Putamen (tissue), 1 donor: ENCODE data around the gene ZNF469.

Experiments
- DNase-seq: peaks from one replicate; pipeline ENCODE4 v3.0.0-alpha.2; 2016; ENCODE audit warnings: low spot score

Gene ZNF469

DNA sequence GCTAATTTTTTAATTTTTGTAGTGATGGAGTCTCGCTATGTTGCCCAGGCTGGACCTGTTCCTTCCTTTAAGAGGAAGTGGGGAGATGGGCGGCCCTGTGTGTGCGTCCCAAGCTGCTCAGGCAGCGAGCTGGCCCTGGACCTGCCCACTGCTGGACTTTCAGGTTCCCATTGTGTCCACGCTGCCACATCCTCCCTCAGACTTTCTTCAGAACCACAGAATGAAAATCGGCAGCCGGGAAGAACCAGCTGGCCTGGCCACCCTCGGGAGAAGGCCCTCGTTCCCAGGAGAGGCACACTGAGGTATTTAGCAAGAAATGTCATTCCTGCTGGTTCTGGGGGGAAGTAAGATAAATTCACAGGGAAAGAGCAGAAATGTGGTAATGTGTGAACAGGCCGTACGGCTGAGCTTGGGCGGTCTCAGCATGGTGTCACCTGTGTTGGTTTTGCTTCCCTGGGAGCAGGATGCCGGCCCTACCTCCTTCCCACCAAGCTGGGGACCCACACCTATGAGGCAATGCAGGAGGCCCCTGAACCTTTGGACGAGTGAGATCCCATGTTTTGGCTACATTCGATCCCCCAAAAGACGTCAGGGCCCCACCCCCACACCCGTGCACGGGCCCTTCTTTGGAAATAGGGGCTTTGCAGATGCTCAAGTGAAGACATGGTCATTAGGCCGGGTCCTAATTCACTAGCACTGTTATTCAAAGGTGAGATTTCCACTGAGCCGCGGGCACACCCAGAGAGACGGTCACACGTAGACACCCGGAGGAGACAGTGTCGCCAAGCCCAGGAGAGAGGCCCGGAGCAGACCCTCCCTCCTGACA, 35.9 kb upstream of the ZNF469 start:
- no peak for DNase-seq

GRCh38 chr16:88347656-88348376, 34.9 kb upstream of the ZNF469 start:
- DNase-seq = no peak

GRCh38 chr16:88348377-88349152, 34.2 kb upstream of the ZNF469 start:
- DNase-seq = no peak

DNA sequence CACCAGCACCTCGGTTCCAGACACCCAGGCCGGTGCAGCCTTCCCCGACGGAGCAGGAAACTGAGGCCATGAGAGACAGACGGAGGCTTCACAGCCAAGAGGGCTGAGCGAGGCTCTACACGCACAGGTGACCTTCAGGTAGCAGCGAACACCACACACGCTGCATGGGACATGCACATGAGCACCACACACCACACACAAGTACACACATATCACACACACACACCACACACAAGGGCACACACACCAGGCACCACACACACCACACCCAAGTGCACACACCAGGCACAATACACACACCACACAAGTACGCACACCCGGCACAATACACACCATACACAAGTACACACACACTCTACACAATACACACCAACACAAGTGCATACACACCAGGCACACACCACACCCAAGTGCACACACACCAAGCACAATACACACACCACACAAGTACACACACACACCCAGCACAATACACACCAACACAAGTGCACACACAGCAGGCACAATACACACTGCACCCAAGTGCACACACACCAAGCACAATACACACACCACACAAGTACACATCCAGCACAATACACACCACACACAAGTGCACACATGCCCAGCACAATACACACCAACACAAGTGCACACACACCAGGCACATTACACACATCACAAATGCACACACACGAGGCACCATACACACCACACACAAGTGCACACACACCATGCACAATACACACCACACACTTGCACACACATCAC, 33.4 kb upstream of the ZNF469 start:
- no peak for DNase-seq

GRCh38 chr16:88349903-88350900, 32.6 kb upstream of the ZNF469 start:
- DNase-seq = no peak

DNA sequence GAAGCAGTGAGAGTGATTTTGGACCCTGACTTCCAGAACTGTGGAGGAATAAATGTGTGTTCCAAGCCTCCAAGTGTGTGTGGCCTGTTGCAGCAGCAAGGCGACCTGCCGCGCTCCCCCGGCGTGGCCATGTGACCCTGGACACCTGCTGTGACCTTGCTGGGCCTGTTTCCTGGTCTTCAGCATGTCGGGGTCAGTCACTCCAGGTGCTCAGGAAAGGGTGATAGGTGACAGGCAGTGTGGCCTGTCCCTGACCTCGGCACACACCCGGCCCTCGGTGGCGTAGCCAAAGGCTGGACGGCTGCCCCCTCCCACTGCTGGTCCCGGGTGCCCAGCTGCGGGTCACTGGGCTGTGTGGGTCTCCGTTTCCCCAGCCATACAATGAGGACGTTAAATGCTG, 31.8 kb upstream of the ZNF469 start:
- no peak for DNase-seq

- DNase-seq = peak; percentile 58
Observed at GRCh38 chr16:88351491-88352101, 31.2 kb upstream of the ZNF469 start.

DNA sequence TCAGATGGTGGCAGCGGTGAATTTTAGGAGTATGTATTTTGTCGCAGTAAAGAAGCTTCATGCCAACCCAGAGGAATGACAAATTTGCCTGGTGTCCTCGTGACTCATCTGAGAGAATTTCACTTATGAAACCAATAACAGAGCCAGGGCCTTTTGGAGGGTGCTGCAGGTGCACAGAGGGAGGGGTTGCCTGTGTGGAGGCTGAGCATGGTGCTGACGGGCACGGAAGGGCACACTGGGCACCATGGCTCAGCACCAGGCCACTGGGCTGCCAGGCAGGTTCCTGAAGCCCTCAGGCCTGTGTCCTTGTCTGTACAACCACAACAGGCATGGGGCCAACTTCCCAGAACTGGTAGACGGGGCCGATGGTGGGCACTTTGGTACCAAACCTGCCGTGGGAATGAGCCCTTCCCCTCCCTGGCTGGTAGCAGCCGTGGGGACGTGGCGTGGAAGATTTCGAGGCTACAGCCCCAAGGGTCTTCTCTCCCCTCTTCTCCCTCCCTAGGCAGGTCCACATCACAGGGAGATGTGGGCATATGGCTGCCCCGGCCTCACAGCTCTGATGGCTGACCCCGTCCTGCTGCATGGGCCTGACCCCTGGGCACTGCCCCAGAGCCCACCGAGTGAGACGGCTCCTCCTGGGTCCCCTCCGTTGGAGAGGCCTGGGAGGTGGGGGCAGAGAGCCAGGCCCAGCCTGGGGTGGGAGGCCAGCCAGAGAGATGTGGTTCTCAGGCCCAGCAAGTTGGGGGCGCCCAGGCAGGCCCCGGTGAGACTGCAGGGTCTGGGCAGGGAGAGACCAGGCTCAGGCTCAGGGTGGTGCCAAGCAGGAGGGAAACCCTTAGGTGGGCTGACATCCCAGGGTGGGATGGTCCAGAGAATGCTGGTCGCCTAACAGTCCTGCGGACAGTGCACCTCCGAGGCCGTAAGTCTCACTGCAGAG, 30.2 kb upstream of the ZNF469 start:
- peak; percentile 50 for DNase-seq

DNA sequence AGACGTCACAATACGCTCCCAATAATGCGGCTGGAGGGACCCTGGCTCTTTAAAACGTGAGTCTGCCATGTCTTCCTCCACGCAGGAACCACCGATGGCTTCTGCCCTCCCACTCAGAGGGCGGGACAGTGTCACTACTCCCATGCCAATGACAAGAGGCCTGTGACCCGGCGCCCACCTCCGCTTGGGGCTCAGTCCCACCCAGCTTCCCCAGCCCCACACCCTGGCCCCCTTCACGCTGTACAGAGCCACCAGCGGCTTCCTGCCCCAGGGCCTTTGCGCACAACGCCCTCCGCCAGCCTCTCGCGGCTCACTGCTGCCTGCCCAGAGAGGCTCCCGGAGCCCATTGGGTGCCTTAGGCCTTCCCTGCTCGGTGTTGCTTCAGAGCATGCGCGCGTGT, 29.5 kb upstream of the ZNF469 start:
- no peak for DNase-seq

GRCh38 chr16:88353691-88354090, 29.1 kb upstream of the ZNF469 start:
- no peak for DNase-seq

- DNase-seq = no peak
Observed at GRCh38 chr16:88354229-88355092, 28.3 kb upstream of the ZNF469 start.

- no peak for DNase-seq
Observed at GRCh38 chr16:88355093-88355388, 27.7 kb upstream of the ZNF469 start.

GRCh38 chr16:88355389-88356123, 27.2 kb upstream of the ZNF469 start:
- DNase-seq = no peak

DNA sequence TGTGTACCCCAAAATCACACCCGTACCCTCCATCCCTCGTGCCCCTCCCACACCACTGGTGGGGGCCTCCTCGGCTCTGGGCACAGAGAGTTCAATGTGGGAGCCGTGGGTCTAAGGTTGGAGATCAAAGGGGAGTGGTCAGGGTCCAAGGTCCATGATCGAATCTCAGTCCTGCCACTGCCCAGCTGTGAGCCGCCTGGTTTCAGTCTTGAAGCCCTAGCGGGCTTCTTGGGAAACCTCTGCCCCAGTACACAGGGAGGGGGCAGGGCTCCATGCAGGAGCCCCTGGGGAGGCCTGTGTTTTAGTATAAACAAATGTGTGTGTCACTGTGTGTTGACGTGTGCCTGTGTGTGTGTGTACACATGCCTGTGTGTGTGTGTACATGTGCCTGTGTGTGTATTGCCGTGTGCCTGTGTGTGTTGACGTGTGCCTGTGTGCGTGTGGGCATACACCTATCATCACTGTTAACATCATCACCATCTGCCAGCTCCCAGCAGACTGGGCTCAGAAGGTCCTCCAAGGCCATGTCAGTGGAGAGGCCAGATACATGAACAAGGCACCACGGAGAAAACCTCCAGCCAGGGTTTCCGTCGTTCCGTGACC, 26.5 kb upstream of the ZNF469 start:
- no peak for DNase-seq

GRCh38 chr16:88356727-88357199, 26.0 kb upstream of the ZNF469 start:
- DNase-seq = no peak

- DNase-seq = no peak
Observed at GRCh38 chr16:88357317-88358022, 25.3 kb upstream of the ZNF469 start.
